HFFc6 (cell line): ENCODE data around the gene CLCA4. TPM values are rescaled to one million over a fixed set of nuclear protein-coding genes. Genes with fewer than 3 reads are reported as not detected.

Experiments
- DNase-seq: peaks from one replicate; pipeline ENCODE4 v3.0.0-alpha.2; 2018
- H3K27ac Mint-ChIP-seq: 2 replicates; pipeline ENCODE4 v1.8.0; 2020; ENCODE audit warnings: mild to moderate bottlenecking, mixed read lengths
- H3K27me3 Mint-ChIP-seq: 2 replicates; pipeline ENCODE4 v1.8.0; 2021; ENCODE audit warnings: mild to moderate bottlenecking, moderate library complexity, mixed read lengths; ENCODE audit not compliant: insufficient read depth
- H3K36me3 Mint-ChIP-seq: 2 replicates; pipeline ENCODE4 v1.8.0; 2021; ENCODE audit warnings: low read depth, mixed read lengths
- H3K4me1 Mint-ChIP-seq: 2 replicates; pipeline ENCODE4 v1.8.0; 2020; ENCODE audit warnings: low read depth, mixed read lengths
- H3K4me3 Mint-ChIP-seq: 2 replicates; pipeline ENCODE4 v1.8.0; 2020; ENCODE audit warnings: mild to moderate bottlenecking, moderate library complexity, mixed read lengths
- H3K9me3 Mint-ChIP-seq: 2 replicates; pipeline ENCODE4 v1.8.0; 2020; ENCODE audit warnings: mild to moderate bottlenecking, mixed read lengths
- total RNA-seq, 6 experiments: library from RNA; stranded (reverse); fragmentation: NEBNext Ultra II Directional; extraction: Animal tissue kit (Norgen Biotek cat#: 25700); gene quantifications; 2 replicates in 1 of 6; 3 replicates in 5 of 6; pipeline ENCODE4 v1.2.3, GENCODE V29; 2021
- TF ChIP-seq, protein P1 (sequence below): fragments of 200-600 bp; sonication (generic); IDR thresholded peaks from 2 replicates; pipeline ENCODE4 v1.5.0; 2021; ENCODE audit warnings: antibody characterized with exemption, mild to moderate bottlenecking

CLCA4 gene
- total RNA-seq, 6 experiments from 2014 or later = 0.17 TPM; not detected in 5

GRCh38 chr1:86548839-86549238, 2.0 kb downstream of the CLCA4 start:
- H3K36me3 Mint-ChIP-seq = no peaks in the 10 kb centered on the region
- H3K27me3 Mint-ChIP-seq = peaks cover 5% of the 10 kb centered on the region; the same call in 1 of the 2 replicates
- TF ChIP-seq, protein P1, sequence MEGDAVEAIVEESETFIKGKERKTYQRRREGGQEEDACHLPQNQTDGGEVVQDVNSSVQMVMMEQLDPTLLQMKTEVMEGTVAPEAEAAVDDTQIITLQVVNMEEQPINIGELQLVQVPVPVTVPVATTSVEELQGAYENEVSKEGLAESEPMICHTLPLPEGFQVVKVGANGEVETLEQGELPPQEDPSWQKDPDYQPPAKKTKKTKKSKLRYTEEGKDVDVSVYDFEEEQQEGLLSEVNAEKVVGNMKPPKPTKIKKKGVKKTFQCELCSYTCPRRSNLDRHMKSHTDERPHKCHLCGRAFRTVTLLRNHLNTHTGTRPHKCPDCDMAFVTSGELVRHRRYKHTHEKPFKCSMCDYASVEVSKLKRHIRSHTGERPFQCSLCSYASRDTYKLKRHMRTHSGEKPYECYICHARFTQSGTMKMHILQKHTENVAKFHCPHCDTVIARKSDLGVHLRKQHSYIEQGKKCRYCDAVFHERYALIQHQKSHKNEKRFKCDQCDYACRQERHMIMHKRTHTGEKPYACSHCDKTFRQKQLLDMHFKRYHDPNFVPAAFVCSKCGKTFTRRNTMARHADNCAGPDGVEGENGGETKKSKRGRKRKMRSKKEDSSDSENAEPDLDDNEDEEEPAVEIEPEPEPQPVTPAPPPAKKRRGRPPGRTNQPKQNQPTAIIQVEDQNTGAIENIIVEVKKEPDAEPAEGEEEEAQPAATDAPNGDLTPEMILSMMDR = no peak
- H3K27ac Mint-ChIP-seq = no peak overlapping the region
- H3K4me3 Mint-ChIP-seq = no peak overlapping the region
- no peak for DNase-seq
- H3K4me1 Mint-ChIP-seq = no peaks in the 10 kb centered on the region
- peaks cover under 1% of the 10 kb centered on the region; the same call in 1 of the 2 replicates for H3K9me3 Mint-ChIP-seq

- Mint-ChIP-seq H3K9me3 (peaks cover 8% of the 10 kb centered on the region; the same call in 1 of the 2 replicates), H3K27me3 (peaks cover 5% of the 10 kb centered on the region; the same call in 1 of the 2 replicates), H3K4me3 (no peak overlapping the region), H3K36me3 (no peaks in the 10 kb centered on the region), H3K4me1 (no peaks in the 10 kb centered on the region), H3K27ac (no peak overlapping the region)
- TF ChIP-seq, protein P1 = no peak
- no peak for DNase-seq
Observed at GRCh38 chr1:86551305-86551704, 4.4 kb downstream of the CLCA4 start.

DNA sequence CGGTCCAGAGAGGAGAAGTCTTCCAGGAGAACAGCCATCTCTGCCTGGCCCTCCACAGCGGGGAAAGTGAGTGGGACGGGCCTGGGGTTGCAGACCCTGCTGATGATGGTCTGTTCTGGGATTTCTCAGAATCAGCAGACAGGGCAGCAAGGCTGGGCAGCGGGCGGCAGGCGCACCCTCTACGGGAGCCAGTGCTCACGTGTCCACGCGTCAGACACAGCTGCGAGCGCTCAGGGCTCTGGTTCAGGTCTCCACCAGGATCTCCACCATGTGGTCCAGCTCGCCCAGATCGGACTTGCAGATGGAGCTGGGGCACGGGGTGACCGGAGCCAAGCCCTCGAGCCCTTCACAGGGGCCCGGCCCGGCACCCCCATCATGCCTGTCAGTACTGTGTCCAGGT, 5.5 kb downstream of the CLCA4 start:
- TF ChIP-seq, protein P1 = no peak
- Mint-ChIP-seq H3K4me3 (no peak overlapping the region), H3K9me3 (peaks cover 8% of the 10 kb centered on the region; the same call in 1 of the 2 replicates), H3K36me3 (no peaks in the 10 kb centered on the region), H3K27me3 (peaks cover 5% of the 10 kb centered on the region; the same call in 1 of the 2 replicates), H3K4me1 (no peaks in the 10 kb centered on the region), H3K27ac (no peak overlapping the region)
- no peak for DNase-seq

DNA sequence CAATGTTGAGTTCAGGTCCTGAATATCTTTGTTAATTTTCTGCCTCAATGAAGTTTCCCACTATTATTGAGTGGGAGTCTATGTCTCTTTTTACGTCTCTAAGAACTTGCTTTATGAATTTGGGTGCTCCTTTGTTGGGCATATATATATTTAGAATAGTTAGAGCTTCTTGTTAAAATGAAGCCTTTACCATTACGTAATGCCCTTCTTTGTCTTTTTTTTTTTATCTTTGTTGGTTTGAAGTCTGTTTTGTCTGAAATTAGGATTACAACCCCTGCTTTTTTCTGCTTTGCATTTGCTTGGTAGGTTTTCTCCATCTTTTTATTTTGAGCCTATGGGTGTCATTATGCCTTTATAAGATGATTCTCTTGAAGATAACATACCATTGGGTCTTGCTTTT, 10.9 kb downstream of the CLCA4 start:
- H3K9me3 Mint-ChIP-seq = peaks cover 13% of the 10 kb centered on the region
- no peaks in the 10 kb centered on the region for H3K4me1 Mint-ChIP-seq
- H3K4me3 Mint-ChIP-seq = no peak overlapping the region
- DNase-seq = no peak
- H3K27me3 Mint-ChIP-seq = no peaks in the 10 kb centered on the region; the same call in 1 of the 2 replicates
- no peaks in the 10 kb centered on the region for H3K36me3 Mint-ChIP-seq
- TF ChIP-seq, protein P1 = no peak
- H3K27ac Mint-ChIP-seq = no peak overlapping the region

DNA sequence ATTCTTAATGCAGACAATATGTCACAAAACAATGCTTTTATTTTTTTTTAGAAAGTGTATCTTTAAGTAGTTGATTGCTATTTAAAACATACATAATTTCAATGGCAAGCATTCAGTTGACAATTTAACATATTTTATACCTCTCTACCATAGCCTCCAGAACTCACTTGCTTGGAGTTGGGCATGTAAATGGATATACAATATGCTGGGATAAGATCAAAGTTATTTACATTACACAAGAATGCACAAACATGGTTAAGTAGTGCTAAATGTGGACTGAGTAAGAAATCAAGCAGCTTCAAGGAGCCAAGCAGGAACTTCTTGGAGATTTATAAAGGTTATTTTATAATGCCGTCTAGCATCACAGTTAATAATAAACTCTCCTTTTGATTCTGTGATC, 17.0 kb downstream of the CLCA4 start:
- Mint-ChIP-seq H3K4me3 (no peak overlapping the region), H3K27ac (no peak overlapping the region), H3K27me3 (no peaks in the 10 kb centered on the region; the same call in 1 of the 2 replicates), H3K36me3 (no peaks in the 10 kb centered on the region), H3K4me1 (no peaks in the 10 kb centered on the region), H3K9me3 (peaks cover 3% of the 10 kb centered on the region; the same call in 1 of the 2 replicates)
- no peak for DNase-seq
- TF ChIP-seq, protein P1 = no peak

DNA sequence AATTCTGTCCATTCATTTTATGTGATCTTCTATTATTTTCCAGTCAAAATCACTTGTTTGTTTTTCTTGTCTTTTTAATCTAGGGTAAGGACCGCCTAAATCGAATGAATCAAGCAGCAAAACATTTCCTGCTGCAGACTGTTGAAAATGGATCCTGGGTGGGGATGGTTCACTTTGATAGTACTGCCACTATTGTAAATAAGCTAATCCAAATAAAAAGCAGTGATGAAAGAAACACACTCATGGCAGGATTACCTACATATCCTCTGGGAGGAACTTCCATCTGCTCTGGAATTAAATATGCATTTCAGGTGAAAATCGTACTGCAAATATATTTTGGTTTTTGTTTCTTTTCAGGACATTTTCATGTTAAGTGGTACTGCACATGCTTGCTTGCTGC, 20.5 kb downstream of the CLCA4 start:
- Mint-ChIP-seq H3K27me3 (peaks cover 3% of the 10 kb centered on the region; the same call in 1 of the 2 replicates), H3K9me3 (no peaks in the 10 kb centered on the region), H3K4me1 (no peaks in the 10 kb centered on the region), H3K4me3 (no peak overlapping the region), H3K36me3 (no peaks in the 10 kb centered on the region), H3K27ac (no peak overlapping the region)
- DNase-seq = no peak
- TF ChIP-seq, protein P1 = no peak
